NCI-H82 treated with DMSO at 0.1 percent for 48 hours (cell line): ENCODE data around the gene NTF4.

Experiments
- DNase-seq: peaks from one replicate; lab custom pipeline; 2025; ENCODE audit not compliant: unreplicated experiment; lab: John Stamatoyannopoulos, UW

Gene NTF4

GRCh38 chr19:49091391-49092038 lies 26.9 kb upstream of the NTF4 start:
- DNase-seq: no peak

GRCh38 chr19:49086296-49086695 lies 21.7 kb upstream of the NTF4 start:
- no peak for DNase-seq

DNA sequence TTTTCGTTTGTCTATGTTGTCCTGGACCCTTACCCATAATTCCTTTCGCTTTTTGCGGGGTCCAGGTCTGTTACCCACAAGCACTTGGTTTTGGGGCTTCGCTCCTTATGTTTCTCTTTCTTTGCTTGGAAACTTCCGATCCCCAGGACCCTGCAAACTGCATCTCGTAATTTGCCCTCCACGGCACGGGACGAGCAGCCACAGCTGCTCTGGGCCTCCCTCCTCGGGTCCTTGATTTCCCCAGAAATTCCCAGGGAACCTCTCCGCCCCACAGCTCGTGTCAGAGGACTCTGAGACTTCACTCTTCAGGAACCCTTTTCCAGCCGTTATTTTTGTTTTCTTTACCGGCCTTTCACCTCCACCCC lies 21.2 kb upstream of the NTF4 start:
- no peak for DNase-seq

DNA sequence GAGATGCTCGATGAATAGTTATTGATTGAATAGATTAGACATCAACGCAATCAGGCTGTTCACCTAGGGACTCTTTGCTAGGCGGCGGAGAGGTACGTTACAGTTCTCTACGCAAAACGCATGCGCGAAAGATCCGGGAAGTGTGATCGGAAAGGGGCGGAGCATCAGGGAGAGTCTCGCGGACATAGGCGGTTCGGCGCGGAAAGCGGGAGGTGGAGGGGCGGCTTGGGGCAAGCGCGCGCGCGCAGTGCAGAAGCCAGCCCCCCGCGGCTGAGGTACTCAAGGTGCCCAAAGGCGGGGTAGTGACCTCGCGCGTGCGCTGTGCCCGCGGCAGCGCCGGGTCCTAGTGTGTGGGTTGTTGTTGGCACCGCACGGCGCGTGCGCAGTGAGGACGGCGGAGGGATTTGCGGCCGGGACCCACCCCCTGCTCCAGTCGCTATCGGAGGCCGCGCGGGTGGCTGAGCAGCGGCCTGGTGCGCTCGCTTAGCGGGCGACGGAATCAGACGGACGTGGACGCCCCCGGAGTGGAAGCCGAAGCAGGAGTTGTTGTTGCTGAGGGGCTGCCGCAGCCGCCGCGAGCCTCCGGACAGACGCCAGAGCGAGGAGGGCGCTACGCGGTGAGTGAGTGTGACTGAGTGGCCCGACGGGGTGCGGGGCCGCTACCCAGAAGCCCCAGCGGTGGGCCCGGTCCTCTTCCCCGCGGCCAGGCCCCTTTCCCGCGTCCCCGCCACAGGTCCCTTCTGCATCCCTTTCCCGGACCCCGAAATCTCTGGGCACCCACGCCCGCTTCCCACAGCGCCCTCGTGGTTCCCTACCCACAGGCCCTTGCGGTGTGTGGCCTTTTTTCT lies 20.6 kb upstream of the NTF4 start, which contains the start of gene SNRNP70:
Gene SNRNP70 (plus strand): TSS at position 432 of the 848 bp plus-strand sequence. CDS start 964 bp downstream, outside the sequence.
- DNase-seq: peak; percentile 97

DNA sequence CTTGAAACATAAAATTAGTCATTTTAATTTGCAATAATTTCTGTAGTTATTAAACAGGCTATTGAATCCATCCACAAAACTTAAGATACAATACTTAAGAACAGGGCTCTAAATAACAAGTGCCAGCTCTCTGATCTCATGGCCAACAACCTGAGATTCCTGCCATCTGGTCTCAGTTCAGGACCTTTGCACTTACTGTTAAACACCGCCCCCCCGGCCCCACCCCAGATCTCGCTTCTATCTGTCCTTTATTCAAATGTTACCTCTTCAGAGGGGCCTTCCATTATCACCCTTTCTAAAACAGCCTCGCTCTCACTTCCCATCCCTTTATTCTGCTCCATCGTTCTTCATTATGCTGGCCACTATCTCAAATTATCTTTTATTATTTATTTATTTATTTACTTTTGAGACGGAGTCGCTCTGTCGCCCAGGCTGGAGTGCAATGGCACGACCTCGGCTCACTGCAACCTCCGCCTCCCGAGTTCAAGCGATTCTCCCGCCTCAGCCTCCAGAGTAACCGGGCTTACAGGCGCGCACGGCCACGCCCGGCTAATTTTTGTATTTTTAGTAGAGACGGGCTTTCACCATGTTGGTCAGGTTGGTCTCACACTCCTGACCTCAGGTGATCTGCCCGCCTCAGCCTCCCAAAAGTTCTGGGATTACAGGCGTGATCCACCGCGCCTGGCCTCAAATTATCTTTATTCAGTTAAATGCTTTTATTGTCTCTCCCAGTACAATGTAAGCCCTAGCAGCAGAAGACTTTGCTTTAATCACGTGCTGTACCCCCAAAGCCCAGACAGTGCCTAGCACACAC lies 19.8 kb upstream of the NTF4 start:
- DNase-seq: no peak

DNA sequence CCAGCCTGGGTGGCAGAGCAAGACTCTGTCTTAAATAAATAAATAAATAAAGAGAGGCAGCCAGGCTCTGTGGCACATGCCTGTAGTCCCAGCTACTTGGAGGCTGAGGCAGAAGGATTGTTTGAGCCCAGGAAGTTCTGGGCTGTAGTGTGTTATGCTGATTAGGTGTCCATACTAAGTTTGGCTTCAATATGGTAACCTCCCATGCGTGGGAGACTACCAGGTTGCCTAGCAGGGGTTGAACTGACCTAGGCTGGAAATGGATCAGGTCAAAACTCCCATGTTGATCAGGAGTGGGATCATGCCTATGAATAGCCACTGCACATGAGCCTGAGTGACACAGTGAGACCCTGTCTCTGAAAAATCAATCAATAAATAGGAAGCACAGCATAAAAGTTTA lies 16.7 kb upstream of the NTF4 start:
- no peak for DNase-seq

GRCh38 chr19:49080392-49080791 lies 15.8 kb upstream of the NTF4 start:
- no peak for DNase-seq

- peak; percentile 7 for DNase-seq
These were observed 10.3 kb upstream of the NTF4 start for GRCh38 chr19:49074869-49075268.

GRCh38 chr19:49073514-49074378 lies 9.1 kb upstream of the NTF4 start:
- DNase-seq: peak; percentile 46

DNA sequence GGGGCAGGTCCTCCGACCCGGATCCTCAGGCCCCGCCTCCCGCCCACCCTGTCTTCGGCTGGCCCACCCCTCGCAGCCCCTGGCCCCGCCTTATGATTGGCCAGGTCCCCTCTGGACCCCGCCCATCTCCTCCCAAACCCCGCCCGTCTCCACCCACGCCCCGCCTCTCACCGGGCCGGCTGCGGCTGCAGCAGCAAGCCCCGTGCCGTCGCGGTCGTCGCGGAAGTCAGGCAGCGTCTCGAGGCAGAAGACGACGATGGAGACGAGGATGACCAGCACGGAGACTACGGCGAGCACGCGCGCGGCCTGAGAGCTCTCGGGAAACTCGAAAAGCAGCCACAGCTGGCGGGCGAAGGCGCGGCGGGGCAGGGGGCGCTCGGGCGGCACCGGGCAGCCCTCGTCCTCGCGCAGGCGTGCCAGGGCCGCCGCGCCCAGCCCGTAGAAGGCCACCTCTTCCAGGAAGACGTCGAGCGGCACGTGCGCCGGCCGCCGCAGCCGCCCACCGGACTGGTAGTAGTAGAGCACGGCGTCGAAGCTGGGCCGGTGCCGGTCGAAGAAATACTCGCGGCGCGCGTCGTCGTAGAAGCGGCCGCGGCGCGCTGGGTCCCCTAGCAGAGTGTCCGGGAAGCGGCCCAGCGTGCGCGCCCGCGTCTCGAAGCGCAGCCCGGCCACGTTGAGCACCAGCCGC lies 7.4 kb upstream of the NTF4 start:
- DNase-seq: peak; percentile 42

DNA sequence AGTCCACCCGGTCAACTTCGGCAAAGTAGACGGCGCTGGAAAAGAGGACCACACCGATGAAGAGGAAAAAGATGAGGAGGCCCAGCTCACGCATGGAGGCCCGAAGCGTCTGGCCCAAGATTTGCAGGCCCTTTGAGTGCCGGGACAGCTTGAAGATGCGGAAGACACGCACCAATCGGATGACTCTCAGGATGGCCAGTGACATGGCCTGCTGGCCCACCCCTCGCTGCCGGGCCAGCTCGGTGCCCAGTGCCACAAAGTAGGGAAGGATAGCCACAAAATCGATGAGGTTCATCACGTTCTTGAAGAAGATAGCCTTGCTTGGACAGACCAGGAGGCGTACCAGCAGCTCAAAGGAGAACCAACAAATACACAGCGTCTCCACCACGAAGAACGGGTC lies 5.8 kb upstream of the NTF4 start:
- DNase-seq: no peak

DNA sequence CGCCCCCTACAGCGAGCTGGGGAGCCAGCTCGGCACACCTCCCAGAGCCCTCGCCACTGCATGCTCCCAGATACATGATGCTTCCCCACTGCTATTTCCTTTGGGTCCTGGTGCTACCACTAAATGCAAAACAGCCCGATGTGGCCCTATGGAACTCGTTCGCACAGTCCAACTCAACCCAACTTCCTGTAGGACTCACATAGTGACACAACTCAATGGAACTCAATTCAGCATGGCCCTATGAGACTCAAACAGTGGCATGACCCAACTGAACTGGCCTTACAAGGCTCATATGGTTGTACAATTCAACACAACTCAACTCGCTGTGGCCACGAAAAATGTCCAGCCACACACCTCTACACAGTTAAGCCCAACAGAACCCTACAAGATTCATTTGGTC lies 4.4 kb upstream of the NTF4 start:
- DNase-seq: no peak

GRCh38 chr19:49067554-49067953 lies 2.9 kb upstream of the NTF4 start:
- no peak for DNase-seq

GRCh38 chr19:49065905-49066512 lies 1.4 kb upstream of the NTF4 start:
- no peak for DNase-seq

DNA sequence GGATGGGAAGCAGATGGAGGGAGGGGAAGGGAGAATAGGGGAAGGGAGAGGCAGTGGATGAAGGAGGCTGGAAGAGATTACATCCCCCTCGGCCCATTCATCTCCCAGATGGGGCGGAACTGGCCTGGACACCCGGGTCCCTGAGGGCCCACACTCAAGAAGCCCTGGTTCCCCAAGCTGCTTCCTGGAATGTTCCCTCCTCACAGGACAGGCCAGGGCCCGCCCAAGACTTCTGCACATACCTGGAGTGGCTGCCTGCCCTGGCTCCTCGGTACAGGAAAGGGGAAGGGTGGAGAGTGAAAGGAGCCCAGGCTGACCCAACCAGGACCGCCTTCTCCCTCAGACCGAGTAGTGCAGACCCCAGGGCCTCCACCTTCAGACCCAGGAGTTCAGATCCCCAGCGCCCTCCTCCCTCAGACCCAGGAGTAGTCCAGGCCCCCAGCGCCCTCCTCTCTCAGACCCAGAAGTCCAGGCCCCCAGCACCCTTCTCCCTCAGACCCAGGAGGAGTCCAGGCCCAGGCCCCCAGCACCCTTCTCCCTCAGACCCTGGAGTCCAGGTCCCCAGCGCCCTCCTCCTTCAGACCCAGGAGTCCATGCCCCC lies 489 bp downstream of the NTF4 start:
- no peak for DNase-seq

DNA sequence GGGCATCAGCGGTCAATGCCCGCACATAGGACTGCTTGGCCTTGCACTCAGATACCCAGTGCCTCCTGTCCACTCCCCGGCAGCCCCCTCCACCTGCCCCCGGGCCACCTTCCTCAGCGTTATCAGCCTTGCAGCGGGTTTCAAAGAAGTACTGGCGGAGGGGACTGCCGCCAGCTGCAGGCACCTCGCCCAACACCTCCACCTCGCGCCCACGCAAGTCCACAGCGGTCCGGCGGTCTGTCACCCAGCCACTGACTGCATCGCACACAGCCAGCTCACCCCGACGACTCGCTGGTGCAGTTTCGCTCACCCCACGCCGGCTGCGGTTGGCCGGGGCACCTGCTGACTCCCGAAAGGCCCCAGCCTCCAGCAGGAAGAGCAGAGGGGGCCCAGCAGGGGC lies 3.2 kb downstream of the NTF4 start:
- DNase-seq: no peak

DNA sequence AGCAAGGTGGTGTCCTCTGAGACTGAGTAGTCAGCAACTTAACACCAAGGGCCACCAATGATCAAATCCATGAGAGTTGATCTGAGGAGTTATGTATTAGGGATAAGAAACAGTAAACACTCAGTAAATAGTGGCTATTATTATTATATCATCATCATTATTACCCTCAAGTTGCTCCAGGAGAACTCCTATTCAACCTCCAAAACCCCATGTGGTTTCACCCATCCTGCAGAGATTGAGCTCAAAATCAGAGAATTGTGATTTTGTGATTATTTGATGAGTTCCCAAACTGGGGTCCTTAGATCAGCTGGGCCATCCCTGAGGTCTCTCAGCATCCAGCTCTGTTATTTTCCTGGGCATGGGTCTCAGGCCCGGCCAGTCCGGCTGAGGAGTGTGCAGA lies 3.6 kb downstream of the NTF4 start:
- DNase-seq: no peak

DNA sequence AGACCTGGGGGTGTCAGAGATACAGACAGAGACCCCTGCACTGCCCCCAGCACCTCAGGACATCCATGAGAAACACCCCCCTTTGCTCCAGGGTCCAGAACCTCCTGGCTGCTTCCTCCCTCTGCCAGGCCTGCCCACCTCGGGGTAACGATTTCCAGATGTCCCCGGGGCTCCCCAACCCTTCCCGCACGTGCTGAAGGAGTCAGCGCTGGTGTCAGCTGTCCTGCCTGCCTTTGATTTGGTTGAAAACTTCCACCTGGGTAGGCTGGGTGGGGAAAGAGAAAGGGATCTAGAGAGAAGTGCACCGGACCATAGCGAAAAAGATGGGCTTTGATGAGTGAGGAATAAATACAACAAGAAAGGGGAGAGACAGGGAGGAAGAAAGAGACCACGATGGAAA lies 5.6 kb downstream of the NTF4 start:
- no peak for DNase-seq

DNA sequence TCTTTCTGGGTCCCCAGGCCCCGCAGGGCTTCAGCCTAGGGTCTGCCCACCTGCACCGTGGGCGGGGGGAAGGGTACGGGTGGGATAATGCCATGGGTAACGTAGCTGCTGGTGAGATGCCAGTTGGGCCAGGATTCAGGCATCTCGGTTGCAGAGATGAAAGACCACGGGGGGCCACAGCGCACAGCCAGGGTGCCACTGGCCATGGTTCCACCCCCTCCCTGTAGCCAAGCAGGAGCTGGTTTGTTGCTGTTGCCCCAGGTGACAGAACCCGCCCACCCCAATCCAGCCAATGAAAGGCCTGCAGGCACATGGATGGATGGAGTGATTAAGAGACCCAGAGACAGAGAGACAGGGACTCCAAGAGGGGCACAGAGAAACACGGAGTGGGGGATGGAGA lies 6.1 kb downstream of the NTF4 start:
- no peak for DNase-seq
